NCI-H2227 (cell line): ENCODE results near the gene TEX28.
"Not testable (repeated sequence)": the region's sequence is repeated elsewhere in the genome, so short reads cannot be mapped to it uniquely, and the experiment has no call there.

ENCODE experiments used
- DNase-seq: peaks from one replicate; lab custom pipeline; 2025; ENCODE audit not compliant: unreplicated experiment; lab: John Stamatoyannopoulos, UW

The TEX28 gene

DNA sequence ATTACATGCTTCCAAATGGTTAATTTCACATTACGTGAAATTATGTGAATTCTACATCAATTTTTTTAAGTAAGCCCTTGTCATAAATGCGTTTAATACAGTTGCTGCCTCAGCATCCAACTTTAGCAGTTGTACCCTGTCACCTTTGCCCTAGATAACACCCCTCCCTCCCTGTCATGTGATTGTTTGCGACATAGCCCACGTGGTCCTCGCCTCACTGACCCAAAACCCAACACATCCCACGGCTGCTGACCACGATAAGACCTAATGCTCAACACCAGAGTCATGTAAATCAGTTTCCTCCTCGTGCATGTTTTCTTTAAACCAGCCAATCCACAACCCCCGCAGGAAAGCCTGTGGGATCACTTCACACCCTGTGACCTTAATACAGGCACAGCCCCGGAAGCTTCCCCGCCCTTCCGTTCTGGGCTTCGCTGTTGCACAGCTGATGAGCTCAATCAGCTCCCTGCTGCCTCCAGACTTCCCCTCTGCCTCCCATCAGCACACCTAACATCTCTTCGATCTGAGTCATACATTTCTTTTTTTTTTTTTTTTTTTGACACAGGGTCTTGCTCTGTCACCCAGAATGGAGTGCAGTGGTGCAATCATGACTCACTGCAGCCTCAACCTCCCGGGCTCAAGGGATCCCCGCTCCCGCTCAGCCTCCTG lies 47.4 kb downstream of the TEX28 start:
- not testable (repeated sequence) for DNase-seq

DNA sequence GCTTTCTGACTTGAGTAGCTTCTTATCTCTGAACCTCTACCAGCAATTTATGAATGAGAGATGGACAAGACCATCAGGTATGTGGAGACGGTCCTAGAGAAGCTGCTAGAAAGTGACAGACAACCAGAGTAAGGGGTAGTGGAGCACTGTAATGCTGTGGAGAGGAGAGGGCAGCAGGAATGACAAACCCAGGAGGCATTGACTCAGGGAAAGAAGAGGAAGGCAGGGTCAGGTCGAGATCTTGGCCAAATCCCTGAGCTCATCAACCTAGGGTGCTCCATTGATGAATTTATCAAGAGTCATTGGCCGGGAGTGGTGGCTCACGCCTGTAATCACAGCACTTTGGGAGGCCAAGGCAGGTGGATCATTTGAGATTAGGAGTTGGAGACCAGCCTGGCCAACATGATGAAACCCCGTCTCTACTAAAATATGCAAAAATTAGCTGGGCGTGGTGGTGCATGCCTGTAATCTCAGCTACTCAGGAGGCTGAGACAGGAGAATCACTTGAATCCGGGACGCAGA lies 54.9 kb downstream of the TEX28 start:
- not testable (repeated sequence) for DNase-seq

DNA sequence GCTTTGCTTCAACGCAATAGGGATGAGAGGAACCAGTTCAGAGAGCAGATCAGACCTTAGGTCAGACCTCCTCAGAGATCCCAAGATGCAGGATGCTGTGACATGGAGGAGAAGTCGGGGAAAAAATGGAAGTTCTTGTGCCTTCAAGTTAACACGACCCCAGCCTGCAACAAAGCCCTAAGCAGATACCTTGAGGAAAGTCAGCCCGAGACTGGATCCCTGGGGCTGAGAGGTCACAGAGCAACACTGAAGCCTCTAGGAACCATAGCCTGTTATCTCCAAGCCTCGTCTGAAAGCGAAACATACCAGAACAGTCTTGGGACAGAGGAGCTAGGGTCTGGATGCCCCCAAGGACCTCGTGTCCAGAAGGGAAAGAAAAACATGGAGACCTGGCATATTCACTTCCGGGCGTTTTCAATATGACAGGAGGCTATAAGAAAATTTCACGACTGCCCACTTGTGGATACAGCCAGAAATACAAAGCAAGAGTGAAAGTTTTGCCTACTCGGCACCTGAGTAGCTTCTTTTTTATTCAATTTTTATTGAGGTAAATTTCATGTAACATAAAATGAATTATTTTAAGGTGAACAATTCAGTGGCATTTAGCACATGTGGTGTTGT lies 55.9 kb downstream of the TEX28 start:
- not testable (repeated sequence) for DNase-seq

DNA sequence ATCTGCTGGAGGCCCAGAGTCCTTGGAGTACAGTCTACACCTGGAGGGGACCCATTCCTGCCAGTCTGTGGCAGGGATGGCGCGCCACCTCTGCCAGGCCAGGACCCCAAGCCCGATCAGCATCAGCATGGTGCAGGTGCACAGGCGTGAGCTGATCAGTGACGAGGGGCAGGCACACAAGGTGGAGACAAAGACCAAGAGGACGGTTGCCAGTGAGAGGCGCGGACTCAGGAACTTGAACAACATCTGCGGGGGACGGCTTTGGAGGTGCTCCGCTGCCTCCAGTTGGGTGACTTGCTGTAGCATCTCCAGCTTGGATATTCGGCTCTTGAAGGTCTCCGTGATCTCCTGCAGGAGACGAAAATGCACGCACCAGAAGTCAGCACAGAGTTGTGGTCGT lies 61.3 kb downstream of the TEX28 start:
- not testable (repeated sequence) for DNase-seq

DNA sequence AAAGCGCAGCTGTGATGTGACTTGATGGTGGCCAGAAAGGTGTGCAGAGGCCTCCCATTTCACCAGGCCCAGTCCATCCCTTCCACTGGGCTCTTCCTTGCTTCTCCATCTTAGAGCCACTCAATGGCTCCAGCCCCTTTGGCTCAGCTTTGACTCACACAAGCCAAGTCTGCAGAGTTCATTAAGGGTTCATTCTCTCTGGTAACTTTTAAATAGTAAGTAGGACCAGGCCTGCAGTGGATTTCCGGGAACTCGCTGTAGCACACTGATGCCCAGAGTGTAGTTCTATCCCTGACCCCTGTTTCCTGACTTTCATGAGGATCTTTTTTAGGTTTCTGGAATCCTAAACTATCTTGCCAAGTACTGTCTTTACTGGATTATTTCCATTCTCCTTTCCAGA lies 63.5 kb downstream of the TEX28 start:
- DNase-seq, result not testable (repeated sequence)

DNA sequence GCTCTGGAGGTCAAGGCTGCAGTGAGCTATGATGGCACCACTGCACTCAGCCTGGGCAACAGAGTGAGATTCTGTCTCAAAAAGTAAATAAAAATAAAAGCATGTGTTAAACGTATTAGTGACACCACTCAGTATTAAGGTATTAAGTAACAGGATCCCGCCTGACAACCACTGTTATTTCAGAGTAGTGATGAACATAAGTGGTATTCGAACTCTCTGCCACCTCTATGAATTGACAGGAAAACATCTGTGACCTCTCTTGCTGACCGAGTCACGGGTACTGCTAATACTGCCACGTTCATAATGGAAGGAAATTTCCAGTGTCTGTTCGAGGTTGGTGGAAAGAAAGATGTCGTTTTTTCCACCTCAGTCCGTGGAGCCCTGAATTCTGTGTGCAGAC lies 68.2 kb downstream of the TEX28 start:
- DNase-seq, result not testable (repeated sequence)

GRCh38 chrX:154225292-154225691 lies 69.6 kb downstream of the TEX28 start:
- not testable (repeated sequence) for DNase-seq
